Testis (tissue), 3 donors: Measurements from ENCODE around the gene WNT9B. TPM values are rescaled to one million over a fixed set of nuclear protein-coding genes. Genes with fewer than 3 reads are reported as not detected.

Experiments used
- DNase-seq: peaks from one replicate; pipeline ENCODE4 v3.0.0-alpha.2; 2019
- H3K27ac ChIP-seq, 2 donors: fragments of 200-600 bp; sonication (generic); one replicate each; pipeline ENCODE4 v1.5.1; 2019
- H3K27me3 ChIP-seq: fragments of 200-600 bp; sonication (generic); one replicate; pipeline ENCODE4 v1.5.1; 2019
- H3K36me3 ChIP-seq: fragments of 200-600 bp; sonication (generic); one replicate; pipeline ENCODE4 v1.5.1; 2017; ENCODE audit warnings: low read depth; ENCODE audit errors: missing control alignments
- H3K4me1 ChIP-seq: fragments of 200-600 bp; sonication (generic); one replicate; pipeline ENCODE4 v1.5.1; 2019
- H3K4me3 ChIP-seq, 2 donors: fragments of 200-600 bp; sonication (generic); one replicate each; pipeline ENCODE4 v1.5.1; 2017 to 2019
- H3K9me3 ChIP-seq: fragments of 200-600 bp; sonication (generic); one replicate; pipeline ENCODE4 v1.5.1; 2017
- POLR2A ChIP-seq: fragments of 450-650 bp; IDR thresholded peaks from one replicate; pipeline ENCODE4 v1.6.1; 2017; ENCODE audit warnings: antibody characterized with exemption, mild to moderate bottlenecking, moderate library complexity
- WGBS, 2 donors: methylation state at CpG; one replicate each; pipeline ENCODE4 v1.1.5; 2018; 5-methylcytosine and 5-hydroxymethylcytosine counted together
- intact Hi-C: fragments of 100-400 bp; cut with DNase I; formaldehyde crosslinking; loops from one replicate; pipeline ENCODE4 v1.15.1; 2023; ENCODE audit warnings: low total_unique reads
- polyA plus RNA-seq: library from polyadenylated mRNA; stranded (reverse); fragments of 350-450 nt; fragmentation: Illumina TruSeq; extraction: RNeasy Lipid Tissue Mini Kit (QIAGEN cat#74804); gene quantifications from one replicate; pipeline ENCODE4 v1.2.3, GENCODE V29; 2014; ENCODE audit warnings: low read depth, low replicate concordance; ENCODE audit not compliant: insufficient read depth
- total RNA-seq, 2 donors: library from RNA; depleted of rRNA; stranded (reverse); fragments of >200 nt; gene quantifications; one replicate each; pipeline ENCODE4 v1.2.3, GENCODE V29; 2016
- TF ChIP-seq, protein P1 (sequence below), 3 experiments: fragments of 450-650 bp in 2 of 3; fragments of 200-600 bp in 1 of 3; sonication (generic) in 1 of 3; IDR thresholded peaks; one replicate each; pipeline ENCODE4 v1.5.1; 2016 to 2019; ENCODE audit warnings: antibody characterized with exemption in 3 of 3, mild to moderate bottlenecking in 2 of 3, moderate library complexity in 1 of 3

WNT9B gene
- total and polyA plus RNA-seq, 3 donors from 2014 or later, result 0.50 to 1.2 TPM; not detected in 1

DNA sequence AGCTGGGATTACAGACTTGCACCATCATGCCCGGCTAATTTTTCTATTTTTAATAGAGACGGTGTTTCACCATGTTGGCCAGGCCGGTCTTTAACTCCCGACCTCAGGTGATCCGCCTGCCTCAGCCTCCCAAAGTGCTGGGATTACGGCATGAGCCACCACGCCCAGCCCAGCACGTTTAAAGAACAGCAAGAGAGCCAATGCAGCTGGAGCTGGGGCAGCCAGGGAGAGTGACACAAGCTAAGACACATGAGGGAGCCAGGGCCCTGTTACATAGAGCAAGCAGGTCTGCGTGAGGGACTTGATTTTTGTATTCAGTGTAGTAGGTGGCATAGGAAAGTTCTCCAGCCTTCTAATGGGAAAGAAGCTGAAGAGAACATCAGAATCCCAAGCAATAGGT lies 49.9 kb downstream of the WNT9B start:
- no peaks in the 10 kb centered on the region for H3K4me1 ChIP-seq
- H3K27me3 ChIP-seq, result no peaks in the 10 kb centered on the region
- no peaks in the 10 kb centered on the region for H3K36me3 ChIP-seq
- intact Hi-C loops, result no loop called here
- 84 to 90% methylated on average over 9 of the region's 9 CpGs for WGBS, 2 donors
- DNase-seq, result no peak
- H3K27ac ChIP-seq, result no peak overlapping the region
- TF ChIP-seq, protein P1, sequence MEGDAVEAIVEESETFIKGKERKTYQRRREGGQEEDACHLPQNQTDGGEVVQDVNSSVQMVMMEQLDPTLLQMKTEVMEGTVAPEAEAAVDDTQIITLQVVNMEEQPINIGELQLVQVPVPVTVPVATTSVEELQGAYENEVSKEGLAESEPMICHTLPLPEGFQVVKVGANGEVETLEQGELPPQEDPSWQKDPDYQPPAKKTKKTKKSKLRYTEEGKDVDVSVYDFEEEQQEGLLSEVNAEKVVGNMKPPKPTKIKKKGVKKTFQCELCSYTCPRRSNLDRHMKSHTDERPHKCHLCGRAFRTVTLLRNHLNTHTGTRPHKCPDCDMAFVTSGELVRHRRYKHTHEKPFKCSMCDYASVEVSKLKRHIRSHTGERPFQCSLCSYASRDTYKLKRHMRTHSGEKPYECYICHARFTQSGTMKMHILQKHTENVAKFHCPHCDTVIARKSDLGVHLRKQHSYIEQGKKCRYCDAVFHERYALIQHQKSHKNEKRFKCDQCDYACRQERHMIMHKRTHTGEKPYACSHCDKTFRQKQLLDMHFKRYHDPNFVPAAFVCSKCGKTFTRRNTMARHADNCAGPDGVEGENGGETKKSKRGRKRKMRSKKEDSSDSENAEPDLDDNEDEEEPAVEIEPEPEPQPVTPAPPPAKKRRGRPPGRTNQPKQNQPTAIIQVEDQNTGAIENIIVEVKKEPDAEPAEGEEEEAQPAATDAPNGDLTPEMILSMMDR (IDR thresholded peaks at IDR 0.05), result no peak
- TF ChIP-seq POLR2A, result no peak
- no peaks in the 10 kb centered on the region for H3K9me3 ChIP-seq
- no peak overlapping the region for H3K4me3 ChIP-seq

DNA sequence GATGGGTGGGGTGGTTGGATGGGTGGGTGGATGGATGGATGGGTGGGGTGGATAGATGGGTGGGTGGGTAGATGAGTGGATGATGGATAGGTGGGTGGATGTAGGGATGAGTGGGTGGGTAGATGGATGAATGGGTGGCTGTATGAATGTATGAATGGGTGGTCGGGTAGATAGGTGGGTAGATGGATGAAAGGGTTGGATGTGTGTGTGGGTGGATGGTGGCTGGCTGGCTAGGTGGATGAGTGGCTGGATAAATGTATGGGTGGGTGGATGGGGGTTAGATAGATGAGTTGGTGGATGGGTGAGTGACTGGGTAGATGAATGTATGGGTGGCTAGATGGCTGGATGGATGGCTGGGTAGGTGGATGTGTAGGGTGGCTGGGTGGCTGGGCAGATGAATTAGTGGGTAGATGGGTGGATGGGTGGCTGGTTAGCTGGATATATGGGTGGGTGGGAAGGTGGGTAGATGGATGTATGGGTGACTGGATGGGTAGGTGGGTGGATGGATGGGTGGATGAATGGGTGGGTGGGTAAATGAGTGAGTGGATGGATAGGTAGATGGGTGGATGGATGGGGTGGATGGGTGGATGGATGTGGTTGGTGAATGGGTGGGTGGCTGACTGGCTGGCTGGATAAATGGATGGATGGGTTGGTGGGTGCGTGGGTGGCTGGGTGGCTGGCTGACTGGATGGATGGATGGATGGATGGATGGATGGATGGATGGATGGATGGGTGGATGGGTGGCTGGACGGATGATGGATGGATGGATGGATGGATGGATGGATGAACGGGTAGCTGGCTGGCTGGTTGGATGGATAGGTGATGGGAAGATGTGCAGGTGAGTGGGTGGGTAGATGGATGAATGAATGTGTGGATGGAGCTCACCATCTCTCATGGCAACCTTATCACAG lies 52.6 kb downstream of the WNT9B start:
- intact Hi-C loops, result no loop called here
- Histone ChIP-seq H3K4me1 (no peaks in the 10 kb centered on the region), H3K27ac (no peak overlapping the region), H3K27me3 (no peaks in the 10 kb centered on the region), H3K9me3 (no peaks in the 10 kb centered on the region), H3K36me3 (no peaks in the 10 kb centered on the region), H3K4me3 (no peak overlapping the region)
- TF ChIP-seq POLR2A, result no peak
- TF ChIP-seq, protein P1 (IDR thresholded peaks at IDR 0.05), result no peak
- DNase-seq, result no peak
- 84 to 92% methylated on average over 4 of the region's 4 CpGs for WGBS, 2 donors

DNA sequence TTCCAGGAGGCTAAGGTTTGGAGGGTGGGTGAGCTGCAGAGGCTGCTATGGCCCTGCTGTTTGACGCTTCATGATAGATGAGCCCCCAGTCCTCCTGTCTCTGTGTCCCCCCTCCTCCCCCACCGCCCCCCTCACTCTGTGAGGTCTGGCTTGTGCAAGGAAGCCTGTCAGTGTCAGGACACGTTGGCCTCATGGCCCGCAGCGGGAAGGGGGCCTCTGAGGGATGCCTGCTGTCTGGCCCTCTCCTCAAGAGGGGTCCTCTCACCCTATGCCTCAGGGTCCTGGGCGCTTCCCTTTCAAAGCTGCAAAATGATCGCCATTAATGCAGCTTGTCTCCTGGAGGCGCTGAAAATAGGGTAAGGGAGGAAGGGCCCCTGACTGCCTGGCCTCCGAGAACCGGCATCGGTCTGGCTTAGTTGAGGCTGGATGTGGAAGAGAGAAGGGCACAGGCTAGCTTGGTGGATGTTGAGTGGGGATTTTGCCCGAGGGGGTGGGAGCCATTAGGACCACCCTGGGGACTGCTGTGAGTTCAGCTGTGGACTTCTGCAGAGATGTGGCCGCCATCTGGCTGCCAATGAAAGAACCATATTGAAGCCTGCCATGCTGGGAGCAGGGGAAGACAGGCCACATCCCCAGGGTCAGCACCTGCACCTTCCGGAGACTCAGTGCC lies 56.8 kb downstream of the WNT9B start:
- H3K4me3 ChIP-seq, result no peak overlapping the region

DNA sequence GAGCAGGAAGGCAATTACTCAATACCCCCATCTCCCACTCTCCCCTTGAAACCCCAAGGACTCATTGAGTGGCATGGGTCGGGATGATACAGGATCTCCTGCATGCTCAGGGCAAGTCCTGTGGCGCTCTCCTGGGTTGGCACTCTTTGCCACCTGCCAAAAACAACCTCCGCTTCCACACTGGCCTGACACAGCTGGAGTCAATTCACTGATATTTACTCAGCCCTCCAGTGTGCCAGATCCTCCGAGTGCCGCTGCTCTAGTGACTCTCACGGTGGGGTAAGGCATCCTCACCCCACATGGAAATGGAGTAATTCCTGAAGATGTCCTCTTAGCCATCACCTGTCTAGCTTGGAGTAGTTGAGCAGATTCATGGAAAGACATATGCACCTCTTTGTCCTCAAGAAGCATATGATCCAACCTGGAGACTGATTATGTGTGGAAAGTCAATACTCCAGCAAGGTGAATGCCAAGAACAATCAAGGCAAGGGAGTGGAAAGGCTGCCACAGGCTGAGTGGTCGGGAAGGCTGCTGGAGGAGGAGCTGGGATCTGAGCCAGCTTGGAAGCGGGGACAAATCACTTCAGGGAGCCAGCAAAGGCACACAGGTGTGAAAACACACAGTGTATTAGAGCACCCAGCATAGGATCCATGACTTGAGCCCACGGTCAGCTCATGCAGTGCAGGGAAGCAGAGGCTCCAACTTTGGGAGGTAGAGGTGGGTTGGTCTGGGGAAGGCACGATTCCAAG lies 59.0 kb downstream of the WNT9B start:
- intact Hi-C loops, result no loop called here
- H3K4me1 ChIP-seq, result no peaks in the 10 kb centered on the region
- no peaks in the 10 kb centered on the region for H3K9me3 ChIP-seq
- H3K27me3 ChIP-seq, result no peaks in the 10 kb centered on the region
- 77 to 87% methylated on average over 7 to 10 of the region's 10 CpGs for WGBS, 2 donors
- no peak for DNase-seq
- TF ChIP-seq, protein P1 (IDR thresholded peaks at IDR 0.05), result no peak
- TF ChIP-seq POLR2A, result no peak
- H3K4me3 ChIP-seq, result no peak overlapping the region
- no peak overlapping the region for H3K27ac ChIP-seq
- H3K36me3 ChIP-seq, result no peaks in the 10 kb centered on the region

More for the DNA sequence above, 56.8 kb downstream of the WNT9B start:
- no peak for DNase-seq
- no peaks in the 10 kb centered on the region for H3K4me1 ChIP-seq
- no peak for TF ChIP-seq POLR2A
- TF ChIP-seq, protein P1 (IDR thresholded peaks at IDR 0.05), result no peak
- no peak overlapping the region for H3K27ac ChIP-seq
- 57 to 85% methylated on average over 8 to 14 of the region's 14 CpGs for WGBS, 2 donors
- H3K36me3 ChIP-seq, result no peaks in the 10 kb centered on the region
- H3K9me3 ChIP-seq, result no peaks in the 10 kb centered on the region
- intact Hi-C loops, result no loop called here
- no peaks in the 10 kb centered on the region for H3K27me3 ChIP-seq
